ENCODE data around the gene DNAH3. TPM values are rescaled to one million over a fixed set of nuclear protein-coding genes. Genes with fewer than 3 reads are reported as not detected.

DNAH3 gene
- total and polyA plus RNA-seq, 2 experiments from 2014 or later, result not detected

DNA sequence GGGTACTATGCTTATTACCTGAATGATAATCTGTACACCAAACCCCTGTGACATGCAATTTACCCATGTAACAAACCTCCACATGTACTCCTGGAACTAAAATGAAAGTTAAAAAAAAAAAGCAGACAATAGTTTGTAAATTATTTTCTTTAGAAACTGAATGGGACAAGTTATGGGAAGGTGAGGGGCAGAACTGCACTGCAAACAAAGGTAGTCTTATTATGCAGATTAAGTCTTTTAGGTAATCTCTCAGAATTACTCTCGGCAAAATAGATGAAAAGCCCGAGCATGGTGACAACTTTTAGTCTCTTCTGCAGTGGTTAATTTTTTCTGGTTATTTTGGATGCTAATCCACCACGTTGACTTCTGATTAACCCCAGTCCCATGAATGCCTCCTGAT, 33.3 kb upstream of the DNAH3 start:
- Histone ChIP-seq H3K27ac (no peak overlapping the region), H3K9ac (no peak overlapping the region), H2AFZ (no peak overlapping the region), H4K20me1 (ENCODE audit: insufficient read depth) (no peaks in the 10 kb centered on the region), H3K9me2 (ENCODE audit: insufficient read depth) (no peaks in the 10 kb centered on the region), H3K79me2 (ENCODE audit: insufficient read depth) (no peaks in the 10 kb centered on the region), H3K4me1 (ENCODE audit: insufficient read depth) (peaks cover 4% of the 10 kb centered on the region), H3K4me3 (no peak overlapping the region), H3K27me3 (replicated peaks; ENCODE audit: insufficient read depth) (no peaks in the 10 kb centered on the region), H3K36me3 (ENCODE audit: low read depth) (peaks cover 20% of the 10 kb centered on the region), H3F3A (ENCODE audit: insufficient read depth) (no peaks in the 10 kb centered on the region), H3K9me3 (ENCODE audit: low read depth) (no peaks in the 10 kb centered on the region), H3K4me2 (ENCODE audit: unreplicated experiment) (no peak overlapping the region)
- in situ Hi-C loops (cut with MboI), result loop anchor here (10.0 to 25.0 kb wide), 2 partner anchors 111 to 1128 kb away; no protein-coding TSS in a partner anchor
- TF ChIP-seq EZH2 (IDR thresholded peaks at IDR 0.05; ENCODE audit: insufficient read depth, poor library complexity, severe bottlenecking) (no peak), EZH2phosphoT487 (IDR thresholded peaks at IDR 0.05; ENCODE audit: insufficient read depth, low read depth) (no peak)
- DNase-seq, result no peak
- WGBS, 2 experiments (ENCODE audit: low coverage in 1 of 2, low lambda C conversion rate in 2 of 2, missing lambda C conversion rate in 2 of 2), result 65% methylated on average over 3 of the region's 3 CpGs

DNA sequence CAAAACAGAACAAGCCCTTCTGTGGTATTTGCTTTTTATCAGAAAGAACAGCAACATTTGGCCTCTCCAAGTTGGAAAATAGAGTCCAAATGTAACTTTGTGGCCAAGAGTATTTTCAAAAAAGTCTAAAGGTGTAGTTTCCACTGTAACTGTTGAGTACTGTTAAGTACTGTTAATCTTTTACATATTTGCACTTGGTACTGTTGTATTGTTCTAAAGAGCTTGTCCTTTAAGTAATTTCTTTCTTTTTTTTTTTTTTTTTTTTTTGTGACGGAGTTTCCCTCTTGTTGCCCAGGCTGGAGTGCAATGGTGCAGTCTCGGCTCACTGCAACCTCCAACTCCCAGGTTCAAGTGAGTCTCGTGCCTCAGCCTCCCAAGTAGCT, 29.3 kb upstream of the DNAH3 start:
- Histone ChIP-seq H4K20me1 (ENCODE audit: insufficient read depth) (no peaks in the 10 kb centered on the region), H3K27me3 (replicated peaks; ENCODE audit: insufficient read depth) (no peaks in the 10 kb centered on the region), H3K9me3 (ENCODE audit: low read depth) (no peaks in the 10 kb centered on the region), H3K4me1 (ENCODE audit: insufficient read depth) (no peaks in the 10 kb centered on the region), H3K27ac (no peak overlapping the region), H3K4me2 (ENCODE audit: unreplicated experiment) (no peak overlapping the region), H3K4me3 (no peak overlapping the region), H3K36me3 (ENCODE audit: low read depth) (peaks cover 27% of the 10 kb centered on the region), H3K79me2 (ENCODE audit: insufficient read depth) (no peaks in the 10 kb centered on the region), H3F3A (ENCODE audit: insufficient read depth) (no peaks in the 10 kb centered on the region), H2AFZ (no peak overlapping the region), H3K9ac (no peak overlapping the region), H3K9me2 (ENCODE audit: insufficient read depth) (no peaks in the 10 kb centered on the region)
- in situ Hi-C loops (cut with MboI), result loop anchor here (10.0 to 25.0 kb wide), 2 partner anchors 115 to 1132 kb away; no protein-coding TSS in a partner anchor
- no peak for DNase-seq
- TF ChIP-seq EZH2 (IDR thresholded peaks at IDR 0.05; ENCODE audit: insufficient read depth, poor library complexity, severe bottlenecking) (no peak), EZH2phosphoT487 (IDR thresholded peaks at IDR 0.05; ENCODE audit: insufficient read depth, low read depth) (no peak)
- 92% methylated on average over 3 of the region's 3 CpGs; no CpG with 5 or more reads in 1 of the 2 experiments for WGBS, 2 experiments (ENCODE audit: low coverage in 1 of 2, low lambda C conversion rate in 2 of 2, missing lambda C conversion rate in 2 of 2)

DNA sequence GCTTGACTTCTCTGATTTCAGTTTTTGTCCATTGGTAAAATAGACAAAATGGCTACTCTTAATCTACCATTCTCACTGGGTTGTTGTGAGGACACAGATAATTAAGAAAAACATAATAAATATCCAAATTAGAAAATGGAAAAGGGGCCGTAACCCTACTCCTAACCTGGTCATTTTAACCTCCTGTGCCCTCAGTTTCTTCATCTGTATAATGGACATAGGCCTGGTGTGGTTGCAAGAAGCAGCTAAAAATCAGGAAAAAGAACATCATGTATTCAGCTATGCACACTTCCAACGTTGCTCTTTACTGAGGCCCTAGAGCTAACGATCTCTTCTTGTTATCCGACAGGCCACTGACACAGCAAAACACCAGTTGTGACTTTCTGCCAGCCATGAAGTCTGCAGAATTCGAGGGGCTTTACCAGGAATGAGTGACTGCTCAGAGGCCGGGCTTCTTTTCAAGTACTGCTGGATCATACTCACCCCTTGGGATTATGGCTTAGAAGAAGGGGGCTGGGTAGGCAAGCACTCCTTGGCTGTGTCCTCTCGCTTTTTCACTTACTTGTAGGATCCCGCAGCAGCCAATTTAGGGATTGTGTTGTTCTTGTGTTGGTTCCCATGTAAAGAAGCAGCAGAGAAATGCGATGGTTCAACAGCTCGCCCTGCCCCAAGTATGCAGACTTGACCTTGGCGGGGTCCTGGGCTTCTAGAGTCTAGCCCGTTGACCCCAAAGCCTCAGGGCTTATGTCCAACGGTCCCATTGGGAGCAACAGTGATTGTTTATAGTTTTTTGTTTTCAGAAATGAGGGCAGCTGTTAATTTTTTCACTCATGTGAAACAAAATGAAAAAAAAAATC, 28.7 kb upstream of the DNAH3 start:
- in situ Hi-C loops (cut with MboI), result loop anchor here (25.0 kb wide), 1 partner anchor 1133 kb away; no protein-coding TSS in a partner anchor
- Histone ChIP-seq H3K4me1 (ENCODE audit: insufficient read depth) (no peaks in the 10 kb centered on the region), H3F3A (ENCODE audit: insufficient read depth) (no peaks in the 10 kb centered on the region), H3K4me3 (no peak overlapping the region), H3K27ac (no peak overlapping the region), H3K27me3 (replicated peaks; ENCODE audit: insufficient read depth) (no peaks in the 10 kb centered on the region), H4K20me1 (ENCODE audit: insufficient read depth) (no peaks in the 10 kb centered on the region), H3K9me3 (ENCODE audit: low read depth) (no peaks in the 10 kb centered on the region), H3K9ac (no peak overlapping the region), H3K4me2 (ENCODE audit: unreplicated experiment) (no peak overlapping the region), H2AFZ (no peak overlapping the region), H3K9me2 (ENCODE audit: insufficient read depth) (no peaks in the 10 kb centered on the region), H3K79me2 (ENCODE audit: insufficient read depth) (no peaks in the 10 kb centered on the region), H3K36me3 (ENCODE audit: low read depth) (peaks cover 27% of the 10 kb centered on the region)
- DNase-seq, result no peak
- TF ChIP-seq EZH2phosphoT487 (IDR thresholded peaks at IDR 0.05; ENCODE audit: insufficient read depth, low read depth) (no peak), EZH2 (IDR thresholded peaks at IDR 0.05; ENCODE audit: insufficient read depth, poor library complexity, severe bottlenecking) (no peak)
- 82 to 85% methylated on average over 13 of the region's 13 CpGs for WGBS, 2 experiments (ENCODE audit: low coverage in 1 of 2, low lambda C conversion rate in 2 of 2, missing lambda C conversion rate in 2 of 2)

DNA sequence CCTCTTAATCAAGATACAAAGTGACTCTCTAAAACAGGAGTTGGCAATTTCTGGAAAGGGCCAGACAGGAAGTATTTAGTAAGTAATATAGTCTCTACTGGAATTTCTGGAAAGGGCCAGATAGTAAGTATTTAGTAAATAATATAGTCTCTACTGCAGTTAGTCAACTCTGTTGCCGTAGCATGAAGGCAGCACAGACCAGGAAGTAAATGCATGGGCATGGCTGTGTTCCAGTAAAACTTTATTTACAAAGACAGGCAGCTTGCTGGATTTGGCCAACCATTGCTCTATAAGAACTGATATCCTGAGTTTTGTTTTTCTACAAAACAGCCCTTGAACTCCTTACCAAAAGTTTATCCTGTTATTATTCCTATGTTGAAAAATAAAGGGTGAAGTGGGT, 24.8 kb upstream of the DNAH3 start:
- H3K9me3 ChIP-seq (ENCODE audit: low read depth), result no peaks in the 10 kb centered on the region
- no peaks in the 10 kb centered on the region for H3F3A ChIP-seq (ENCODE audit: insufficient read depth)
- WGBS, 2 experiments (ENCODE audit: low coverage in 1 of 2, low lambda C conversion rate in 2 of 2, missing lambda C conversion rate in 2 of 2), result 93 to 95% methylated on average over 1 of the region's 1 CpG
- no peaks in the 10 kb centered on the region for H3K27me3 ChIP-seq (replicated peaks; ENCODE audit: insufficient read depth)
- DNase-seq, result no peak
- H2AFZ ChIP-seq, result no peak overlapping the region
- no peak overlapping the region for H3K4me2 ChIP-seq (ENCODE audit: unreplicated experiment)
- no peaks in the 10 kb centered on the region for H3K79me2 ChIP-seq (ENCODE audit: insufficient read depth)
- no peak overlapping the region for H3K27ac ChIP-seq
- in situ Hi-C loops (cut with MboI), result loop anchor here (25.0 kb wide), 1 partner anchor 1137 kb away; no protein-coding TSS in a partner anchor
- TF ChIP-seq EZH2phosphoT487 (IDR thresholded peaks at IDR 0.05; ENCODE audit: insufficient read depth, low read depth) (no peak), EZH2 (IDR thresholded peaks at IDR 0.05; ENCODE audit: insufficient read depth, poor library complexity, severe bottlenecking) (no peak)
- no peaks in the 10 kb centered on the region for H4K20me1 ChIP-seq (ENCODE audit: insufficient read depth)
- H3K9ac ChIP-seq, result no peak overlapping the region
- no peaks in the 10 kb centered on the region for H3K4me1 ChIP-seq (ENCODE audit: insufficient read depth)
- H3K4me3 ChIP-seq, result no peak overlapping the region
- no peaks in the 10 kb centered on the region for H3K9me2 ChIP-seq (ENCODE audit: insufficient read depth)
- peaks cover 39% of the 10 kb centered on the region for H3K36me3 ChIP-seq (ENCODE audit: low read depth)

All from GM23248 (cell line).